Measurements from ENCODE around the gene KLHL18. TPM values are rescaled to one million over a fixed set of nuclear protein-coding genes. Genes with fewer than 3 reads are reported as not detected.
"Not testable (repeated sequence)": the region's sequence is repeated elsewhere in the genome, so short reads cannot be mapped to it uniquely, and the experiment has no call there.

Gene KLHL18
- 8.0 and 16.6 TPM in 2 replicates for total RNA-seq (2014; rRNA removed; shearing (Covaris generic))

DNA sequence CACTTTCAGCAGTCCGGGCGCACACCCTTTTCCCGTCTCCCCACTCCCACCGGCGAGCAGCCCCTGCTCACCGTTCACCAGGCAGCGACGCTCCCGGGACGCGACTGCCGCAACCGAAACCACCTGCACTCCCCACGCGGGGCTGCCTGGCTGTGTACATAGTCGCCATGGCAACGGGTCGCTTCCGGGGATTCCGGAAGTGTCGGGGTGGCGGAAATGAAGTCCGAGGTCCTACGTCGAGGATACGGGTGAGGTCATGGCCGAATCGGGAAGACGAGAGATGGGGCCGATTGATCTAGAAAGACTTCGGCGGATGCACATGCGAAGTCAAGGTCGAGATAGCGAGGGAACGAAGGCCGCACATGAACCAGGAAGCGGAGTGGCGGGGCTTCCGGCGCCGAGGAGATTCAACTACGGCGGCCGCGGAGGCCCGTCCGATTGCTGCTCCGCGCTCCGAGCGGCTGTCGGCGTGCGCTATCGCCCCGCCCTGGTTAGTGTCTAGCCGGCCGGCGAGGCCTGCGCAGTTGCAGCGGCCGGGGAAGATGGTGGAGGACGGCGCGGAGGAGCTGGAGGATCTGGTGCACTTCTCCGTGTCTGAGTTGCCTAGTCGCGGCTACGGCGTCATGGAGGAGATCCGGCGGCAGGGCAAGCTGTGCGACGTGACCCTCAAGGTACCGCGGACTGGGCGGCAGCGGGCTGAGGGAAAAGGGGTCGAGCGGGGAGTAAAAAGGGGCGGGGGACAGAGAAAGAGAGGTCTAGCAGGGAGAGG, at the start of gene KLHL18, which contains the start of gene KIF9:
Gene KLHL18, plus strand, starts transcription at position 521 of the 769 bp plus-strand sequence. Its CDS starts 22 bp downstream, at position 543.
Gene KIF9, minus strand, starts transcription at position 376 of the 769 bp plus-strand sequence. CDS start 5,425 bp downstream, outside the sequence.
- peak within 1 kb of the TSS; percentile 84 for H3K4me3 ChIP-seq
- no peaks in the 10 kb centered on the region; the same call in 1 of the 2 replicates for H3K36me3 ChIP-seq
- DNase-seq (ENCODE audit: low read depth in 1 of 2, low spot score in 2 of 2) = peak; percentile 92 to 94
- no peaks in the 10 kb centered on the region for H3K27me3 ChIP-seq (replicated peaks)
- H3K27ac ChIP-seq = peak within 1 kb of the TSS; percentile 99
- no peaks in the 10 kb centered on the region for H3K9me3 ChIP-seq (replicated peaks)
- peaks cover 10% of the 10 kb centered on the region for H3K4me1 ChIP-seq (replicated peaks)

DNA sequence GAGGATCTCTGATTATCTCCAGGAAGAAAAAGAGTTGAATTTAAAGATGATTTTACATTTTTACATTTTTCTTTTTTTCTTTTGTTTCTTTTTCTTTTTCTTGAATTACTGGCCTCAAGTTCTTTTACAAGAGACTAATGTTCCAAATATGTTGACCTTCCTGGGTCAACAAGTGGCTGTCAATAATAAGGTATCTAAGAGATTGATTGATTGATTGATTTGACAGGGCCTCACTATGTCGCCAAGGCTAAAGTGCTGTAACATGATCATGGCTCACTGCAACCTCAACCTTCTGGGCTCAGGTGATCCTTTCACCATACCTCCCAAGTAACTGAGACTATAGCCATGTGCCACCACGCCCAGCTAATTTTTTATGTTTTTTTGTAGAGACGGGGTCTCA, 44.7 kb upstream of the KLHL18 start:
- Histone ChIP-seq H3K4me3 (no peak overlapping the region), H3K36me3 (no peaks in the 10 kb centered on the region)

DNA sequence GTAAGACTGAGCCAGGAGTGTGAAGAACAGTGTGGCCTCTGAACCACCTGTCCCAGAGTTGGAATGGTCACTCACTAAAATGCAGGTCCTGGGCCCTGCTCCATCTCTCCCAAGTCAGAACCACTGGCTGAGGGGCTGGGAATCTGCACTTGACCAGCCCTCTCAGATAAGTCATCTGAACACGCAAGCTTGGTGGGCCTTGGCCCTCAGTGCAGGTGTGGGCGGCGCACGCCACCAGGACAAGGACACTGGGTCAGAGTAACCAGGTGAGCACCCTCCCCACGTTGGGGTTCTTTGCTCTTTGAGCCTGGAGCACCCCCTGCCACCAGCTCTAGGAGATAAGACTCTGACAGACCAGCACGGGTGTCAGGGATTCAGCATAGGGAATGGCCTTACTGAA, 42.8 kb upstream of the KLHL18 start:
- Histone ChIP-seq H3K36me3 (no peaks in the 10 kb centered on the region), H3K9me3 (replicated peaks) (no peaks in the 10 kb centered on the region), H3K4me3 (no peak overlapping the region)

More for the DNA sequence above, 44.7 kb upstream of the KLHL18 start:
- Histone ChIP-seq H3K9me3 (replicated peaks) (no peaks in the 10 kb centered on the region), H3K27ac (no peak overlapping the region), H3K27me3 (replicated peaks) (no peaks in the 10 kb centered on the region), H3K4me1 (replicated peaks) (no peaks in the 10 kb centered on the region)
- DNase-seq (ENCODE audit: low read depth in 1 of 2, low spot score in 2 of 2) = no peak

DNA sequence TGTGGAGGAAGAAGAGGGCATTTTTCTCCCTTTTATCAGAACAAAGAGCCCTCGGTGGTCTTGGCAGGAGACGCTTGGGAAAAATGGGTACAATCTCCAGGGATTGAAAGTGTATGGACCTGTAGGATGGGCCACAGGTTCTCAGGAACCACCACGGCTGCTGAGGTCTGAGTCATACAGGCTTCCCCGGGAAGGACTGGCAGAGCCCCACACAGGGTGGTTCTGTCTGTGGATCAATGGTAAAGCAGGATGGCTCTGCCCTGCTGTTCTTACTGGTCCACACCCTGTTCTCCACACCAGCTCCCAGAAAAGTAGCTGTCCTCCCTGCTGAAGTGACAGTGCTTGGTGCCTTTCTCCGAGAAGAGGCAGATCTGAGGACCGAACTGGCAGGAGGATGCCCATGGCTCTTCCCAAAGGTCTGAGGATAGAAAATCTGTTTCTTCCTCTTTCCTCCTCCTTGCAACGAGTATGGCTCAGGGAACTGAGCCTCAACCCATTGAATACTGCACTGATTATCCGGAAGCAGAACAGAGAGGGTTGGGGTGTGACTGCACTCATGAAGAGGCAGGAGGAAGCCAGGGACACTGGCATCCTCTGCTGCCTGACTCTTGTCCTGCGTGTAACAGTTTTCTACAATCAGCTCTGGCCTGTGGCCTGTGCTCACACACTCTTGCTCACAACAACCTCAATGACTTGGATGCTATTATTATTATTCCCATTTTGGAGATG, 39.2 kb upstream of the KLHL18 start:
- H3K27ac ChIP-seq = no peak overlapping the region
- no peaks in the 10 kb centered on the region for H3K9me3 ChIP-seq (replicated peaks)
- no peak overlapping the region for H3K4me3 ChIP-seq
- no peaks in the 10 kb centered on the region for H3K27me3 ChIP-seq (replicated peaks)
- no peaks in the 10 kb centered on the region for H3K36me3 ChIP-seq
- no peaks in the 10 kb centered on the region for H3K4me1 ChIP-seq (replicated peaks)
- no peak for DNase-seq (ENCODE audit: low read depth in 1 of 2, low spot score in 2 of 2)

More for the DNA sequence above, 42.8 kb upstream of the KLHL18 start:
- DNase-seq (ENCODE audit: low read depth in 1 of 2, low spot score in 2 of 2) = no peak
- no peaks in the 10 kb centered on the region for H3K4me1 ChIP-seq (replicated peaks)
- H3K27me3 ChIP-seq (replicated peaks) = no peaks in the 10 kb centered on the region
- H3K27ac ChIP-seq = no peak overlapping the region

DNA sequence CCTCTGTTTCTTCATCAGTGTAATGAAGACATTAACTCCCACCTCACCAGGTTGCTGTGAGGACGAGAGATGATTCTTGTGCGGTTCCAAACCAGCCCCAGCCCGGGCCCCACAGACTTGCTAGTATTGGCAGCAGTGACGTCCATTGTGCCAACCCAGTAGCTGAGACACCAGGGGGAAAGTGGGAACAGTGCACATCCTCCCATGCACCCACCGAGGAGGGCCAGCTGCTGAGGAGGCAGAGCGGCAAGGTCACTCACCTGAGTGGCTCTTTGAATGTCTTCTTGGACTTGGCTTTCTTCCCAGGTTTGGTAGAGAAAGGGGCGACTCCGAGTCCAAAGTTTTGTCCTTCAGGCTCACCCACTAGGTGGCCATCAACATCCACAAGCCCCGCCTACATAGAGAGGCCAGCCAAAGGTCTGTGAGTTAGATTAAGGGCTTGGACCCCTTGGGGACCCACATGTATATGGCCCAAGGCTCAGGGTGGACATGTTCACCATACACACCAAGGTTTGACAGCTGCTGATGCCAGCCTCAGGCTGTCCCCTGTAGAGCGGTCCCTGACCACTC, 38.1 kb upstream of the KLHL18 start:
- H3K4me3 ChIP-seq = no peak overlapping the region
- no peaks in the 10 kb centered on the region for H3K36me3 ChIP-seq
- no peak for DNase-seq (ENCODE audit: low read depth in 1 of 2, low spot score in 2 of 2)
- H3K27ac ChIP-seq = no peak overlapping the region
- H3K4me1 ChIP-seq (replicated peaks) = no peaks in the 10 kb centered on the region
- H3K9me3 ChIP-seq (replicated peaks) = no peaks in the 10 kb centered on the region
- no peaks in the 10 kb centered on the region for H3K27me3 ChIP-seq (replicated peaks)

DNA sequence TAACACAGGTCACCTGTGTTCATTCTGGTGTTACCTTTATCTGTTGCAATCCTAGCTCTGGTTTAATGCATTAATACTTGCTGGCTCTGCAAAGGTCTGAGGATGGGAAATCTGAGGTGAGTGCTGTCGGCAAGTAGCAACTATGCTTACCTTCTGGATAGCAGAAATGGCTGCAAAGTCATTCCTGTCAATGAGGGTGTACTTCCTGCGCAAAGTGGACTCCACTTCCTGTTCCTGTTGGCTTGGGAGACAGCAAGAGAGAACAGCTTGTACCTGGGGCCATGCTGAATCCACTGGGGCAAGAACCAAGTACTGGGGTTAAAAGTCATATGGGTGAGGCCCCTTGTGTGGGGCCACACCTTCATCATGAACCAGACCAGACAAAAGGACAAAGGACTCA, 37.5 kb upstream of the KLHL18 start:
- no peaks in the 10 kb centered on the region for H3K9me3 ChIP-seq (replicated peaks)
- H3K4me1 ChIP-seq (replicated peaks) = no peaks in the 10 kb centered on the region
- H3K4me3 ChIP-seq = no peak overlapping the region
- H3K36me3 ChIP-seq = no peaks in the 10 kb centered on the region
- no peaks in the 10 kb centered on the region for H3K27me3 ChIP-seq (replicated peaks)
- H3K27ac ChIP-seq = no peak overlapping the region
- DNase-seq (ENCODE audit: low read depth in 1 of 2, low spot score in 2 of 2) = no peak

DNA sequence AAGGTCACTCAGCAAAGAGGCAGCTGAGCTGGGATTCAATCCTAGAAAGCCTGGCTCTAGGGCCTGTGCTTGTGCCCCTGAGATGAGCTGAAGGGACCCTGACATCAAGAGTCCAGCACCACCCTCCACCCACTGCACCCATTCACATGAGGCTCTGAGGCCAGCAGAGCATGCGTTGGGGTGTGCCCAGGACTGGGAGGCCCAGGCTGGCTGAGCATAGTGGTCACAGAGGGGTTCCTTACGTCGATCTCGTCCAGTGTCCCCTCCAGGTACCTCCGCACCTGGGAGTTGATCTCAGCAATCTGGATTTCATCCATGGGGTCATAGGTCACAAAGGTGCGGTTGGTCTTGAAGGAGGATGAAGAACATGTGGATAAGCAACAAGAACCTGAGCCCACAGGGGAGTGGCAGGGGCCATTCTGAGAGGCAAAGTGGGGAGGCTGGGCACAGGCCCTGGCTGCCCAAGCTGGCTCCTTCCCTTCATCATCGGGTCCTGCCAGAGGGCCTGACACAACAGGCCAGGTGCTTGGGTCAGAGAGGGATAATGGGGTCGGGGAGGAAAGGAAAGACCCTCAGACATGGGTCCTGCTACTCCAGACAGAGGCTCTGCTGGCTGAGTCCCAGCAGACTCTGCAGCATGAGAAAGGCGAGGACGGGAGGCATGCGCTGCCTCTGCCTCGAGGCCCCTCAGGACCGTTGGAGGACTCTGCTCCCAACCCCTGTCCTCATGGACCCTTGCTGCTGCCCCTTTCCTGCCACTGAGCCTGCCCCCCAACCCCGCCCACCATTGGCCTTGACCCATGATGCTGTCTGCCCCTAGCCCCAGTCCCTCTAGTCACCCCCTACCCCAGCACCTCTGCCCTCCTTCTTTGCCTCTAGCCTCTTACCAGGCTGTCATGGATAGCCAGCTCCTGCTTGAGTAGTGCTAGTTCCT, 35.3 kb upstream of the KLHL18 start:
- Histone ChIP-seq H3K27me3 (replicated peaks) (no peaks in the 10 kb centered on the region), H3K9me3 (replicated peaks) (no peaks in the 10 kb centered on the region), H3K27ac (no peak overlapping the region), H3K4me3 (no peak overlapping the region), H3K4me1 (replicated peaks) (no peaks in the 10 kb centered on the region), H3K36me3 (no peaks in the 10 kb centered on the region)
- no peak for DNase-seq (ENCODE audit: low read depth in 1 of 2, low spot score in 2 of 2)

DNA sequence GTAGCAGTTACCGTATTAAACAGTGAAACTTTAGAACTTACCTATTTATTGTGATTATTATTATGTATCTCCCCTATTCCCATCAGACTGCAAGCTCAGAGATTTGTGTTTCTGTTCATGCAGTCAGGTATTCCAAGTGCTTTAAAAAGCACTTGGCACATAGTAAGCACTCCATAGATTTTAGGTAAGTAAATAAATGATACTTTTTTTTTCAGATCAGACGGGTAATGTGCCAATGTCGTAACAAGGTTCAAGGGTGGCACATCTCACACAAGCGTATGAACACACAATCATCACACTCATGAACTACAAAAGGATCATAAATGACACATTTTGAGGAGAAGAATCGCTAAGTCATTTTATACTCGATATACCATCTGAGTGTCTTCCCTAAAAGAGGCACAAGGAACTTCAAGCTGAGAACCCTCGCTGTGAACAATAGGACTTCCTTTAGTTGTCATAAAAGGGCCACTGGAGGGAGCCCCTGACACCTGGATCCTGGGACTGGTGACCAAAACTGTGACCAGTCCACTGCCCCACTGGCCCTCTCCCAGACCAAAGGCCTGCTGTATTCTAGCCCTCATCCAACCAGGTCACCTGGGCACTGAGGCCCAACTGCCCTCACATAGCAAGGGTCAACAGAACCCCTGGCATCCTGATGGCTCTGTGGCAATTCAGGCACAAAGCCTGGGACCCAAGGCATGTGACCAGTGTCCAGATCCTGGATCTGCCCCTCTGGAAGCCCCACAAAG, 32.3 kb upstream of the KLHL18 start:
- Histone ChIP-seq H3K9me3 (replicated peaks) (no peaks in the 10 kb centered on the region), H3K36me3 (no peaks in the 10 kb centered on the region), H3K27ac (no peak overlapping the region), H3K4me3 (no peak overlapping the region), H3K27me3 (replicated peaks) (no peaks in the 10 kb centered on the region), H3K4me1 (replicated peaks) (no peaks in the 10 kb centered on the region)
- peak in 1 of 2 experiments; percentile 6 for DNase-seq (ENCODE audit: low read depth in 1 of 2, low spot score in 2 of 2)

DNA sequence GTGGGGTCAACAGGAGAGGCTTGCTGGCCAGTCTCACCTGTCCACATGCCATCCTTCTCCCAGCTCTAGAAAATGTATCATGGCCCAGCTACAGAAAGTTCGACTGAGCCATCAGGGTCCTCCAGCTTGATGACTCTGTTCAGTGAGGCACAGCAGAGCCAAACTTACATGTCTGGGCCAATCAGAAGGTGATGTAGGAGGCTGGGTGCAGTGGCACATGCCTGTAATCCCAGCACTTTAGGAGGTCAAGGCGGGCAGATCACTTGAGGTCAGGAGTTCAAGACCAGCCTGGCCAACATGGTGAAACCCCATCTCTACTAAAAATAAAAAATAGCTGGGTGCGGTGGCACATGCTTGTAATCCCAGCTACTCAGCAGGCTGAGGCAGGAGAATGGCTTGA, 31.7 kb upstream of the KLHL18 start:
- not testable (repeated sequence) for H3K27me3 ChIP-seq (replicated peaks)

DNA sequence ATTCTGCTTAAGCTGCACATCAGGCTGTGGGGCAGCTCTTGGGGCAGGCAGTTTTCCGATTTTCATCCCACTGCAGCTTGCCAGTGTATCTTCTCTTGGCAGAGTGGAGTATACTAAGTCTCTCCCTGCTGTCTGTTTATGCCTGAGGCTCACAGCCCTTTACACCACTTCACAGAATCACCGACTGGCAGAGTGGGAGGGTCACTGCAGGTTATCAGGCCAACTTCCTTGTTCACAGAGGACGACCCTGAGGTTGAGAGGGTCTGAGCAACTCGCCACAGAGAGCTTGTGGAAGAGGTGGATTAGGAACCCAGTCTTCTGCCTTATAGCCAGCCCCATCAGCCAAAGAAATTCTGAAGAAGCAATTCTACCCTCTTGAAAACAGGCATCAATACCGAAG, 31.1 kb upstream of the KLHL18 start:
- Histone ChIP-seq H3K9me3 (replicated peaks) (no peaks in the 10 kb centered on the region), H3K4me3 (no peak overlapping the region), H3K27ac (no peak overlapping the region), H3K36me3 (no peaks in the 10 kb centered on the region), H3K27me3 (replicated peaks) (no peaks in the 10 kb centered on the region), H3K4me1 (replicated peaks) (no peaks in the 10 kb centered on the region)
- no peak for DNase-seq (ENCODE audit: low read depth in 1 of 2, low spot score in 2 of 2)

More for the DNA sequence above, 31.7 kb upstream of the KLHL18 start:
- H3K9me3 ChIP-seq (replicated peaks); DNase-seq (ENCODE audit: low read depth in 1 of 2, low spot score in 2 of 2); H3K27ac ChIP-seq; H3K4me1 ChIP-seq (replicated peaks); H3K36me3 ChIP-seq; H3K4me3 ChIP-seq: not testable (repeated sequence)

DNA sequence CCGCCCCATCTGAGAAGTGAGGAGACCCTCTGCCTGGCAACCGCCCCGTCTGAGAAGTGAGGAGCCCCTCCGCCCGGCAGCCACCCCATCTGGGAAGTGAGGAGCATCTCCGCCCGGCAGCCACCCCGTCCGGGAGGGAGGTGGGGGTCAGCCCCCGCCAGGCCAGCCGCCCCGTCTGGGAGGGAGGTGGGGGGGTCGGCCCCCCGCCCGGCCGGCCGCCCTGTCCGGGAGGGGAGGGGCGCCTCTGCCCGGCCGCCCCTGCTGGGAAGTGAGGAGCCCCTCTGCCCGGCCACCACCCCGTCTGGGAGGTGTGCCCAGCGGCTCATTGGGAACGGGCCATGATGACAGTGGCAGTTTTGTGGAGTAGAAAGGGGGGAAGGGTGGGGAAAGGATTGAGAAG, 26.4 kb upstream of the KLHL18 start:
- H3K27ac ChIP-seq; H3K36me3 ChIP-seq; H3K4me3 ChIP-seq; DNase-seq (ENCODE audit: low read depth in 1 of 2, low spot score in 2 of 2); H3K9me3 ChIP-seq (replicated peaks); H3K4me1 ChIP-seq (replicated peaks); H3K27me3 ChIP-seq (replicated peaks): not testable (repeated sequence)

DNA sequence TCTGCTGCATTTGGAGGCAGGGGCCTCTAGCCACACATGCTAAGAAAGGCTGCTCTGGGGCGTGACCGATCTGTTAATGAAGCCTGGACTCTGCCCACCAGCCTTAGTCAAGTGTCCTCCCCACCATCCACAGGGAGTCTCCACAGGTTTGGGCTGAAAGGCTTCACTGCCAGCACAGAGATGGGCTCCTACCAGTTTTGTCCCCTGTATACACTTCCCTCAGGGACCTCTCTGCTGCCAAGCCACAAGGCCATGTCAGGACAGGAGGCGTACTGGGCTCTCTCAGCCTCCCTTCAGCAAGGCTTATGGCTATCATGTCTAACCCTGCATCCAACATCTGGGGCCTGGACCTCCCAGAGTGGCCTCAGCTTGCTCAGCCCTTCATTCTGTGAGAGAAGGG, 23.6 kb upstream of the KLHL18 start:
- H3K4me1 ChIP-seq (replicated peaks) = no peaks in the 10 kb centered on the region
- H3K9me3 ChIP-seq (replicated peaks) = no peaks in the 10 kb centered on the region
- no peak overlapping the region for H3K27ac ChIP-seq
- DNase-seq (ENCODE audit: low read depth in 1 of 2, low spot score in 2 of 2) = no peak
- no peak overlapping the region for H3K4me3 ChIP-seq
- H3K36me3 ChIP-seq = no peaks in the 10 kb centered on the region
- H3K27me3 ChIP-seq (replicated peaks) = no peaks in the 10 kb centered on the region

DNA sequence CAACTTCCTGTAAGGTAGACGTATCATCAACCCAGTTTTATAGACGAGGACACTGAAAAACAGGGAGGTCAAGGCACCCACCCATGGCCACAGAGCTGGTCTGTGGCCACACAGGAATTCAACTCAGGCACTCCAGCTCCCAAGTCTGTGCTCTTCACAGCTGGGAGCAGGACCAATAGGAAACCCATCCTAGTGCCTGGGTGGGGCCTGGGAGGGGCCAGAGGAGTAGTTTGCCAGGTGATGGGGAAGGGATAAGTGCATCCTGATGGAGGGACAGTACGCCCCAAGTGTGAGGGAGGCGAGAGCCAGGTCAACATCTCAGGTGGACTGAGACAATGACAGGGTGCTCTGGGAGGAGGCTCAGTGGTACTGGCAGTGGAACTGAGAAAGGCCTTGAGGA, 22.1 kb upstream of the KLHL18 start:
- Histone ChIP-seq H3K27me3 (replicated peaks) (no peaks in the 10 kb centered on the region), H3K36me3 (no peaks in the 10 kb centered on the region), H3K27ac (no peak overlapping the region), H3K4me1 (replicated peaks) (no peaks in the 10 kb centered on the region), H3K9me3 (replicated peaks) (no peaks in the 10 kb centered on the region), H3K4me3 (no peak overlapping the region)
- DNase-seq (ENCODE audit: low read depth in 1 of 2, low spot score in 2 of 2) = no peak
